HFF-Myc (cell line): Measurements from ENCODE around the gene DHX57.

Experiments used
- DNase-seq: peaks from one replicate; pipeline ENCODE4 v3.0.0-alpha.2; 2011; ENCODE audit warnings: low read depth; ENCODE audit errors: extremely low read depth
- H3K4me3 ChIP-seq: replicated peaks from 2 replicates; pipeline ENCODE4 v1.5.1; 2011; ENCODE audit warnings: low read depth, mild to moderate bottlenecking, control low read depth, low read length
- TF ChIP-seq, protein P1 (sequence below): IDR thresholded peaks from 2 replicates; pipeline ENCODE4 v1.5.1; 2012; ENCODE audit warnings: mild to moderate bottlenecking, low read depth, low read length, control low read depth; ENCODE audit errors: missing control alignments

The DHX57 gene

GRCh38 chr2:38909872-38910271, 34.1 kb upstream of the DHX57 start:
- H3K4me3 ChIP-seq: no peak overlapping the region
- TF ChIP-seq, protein P1, sequence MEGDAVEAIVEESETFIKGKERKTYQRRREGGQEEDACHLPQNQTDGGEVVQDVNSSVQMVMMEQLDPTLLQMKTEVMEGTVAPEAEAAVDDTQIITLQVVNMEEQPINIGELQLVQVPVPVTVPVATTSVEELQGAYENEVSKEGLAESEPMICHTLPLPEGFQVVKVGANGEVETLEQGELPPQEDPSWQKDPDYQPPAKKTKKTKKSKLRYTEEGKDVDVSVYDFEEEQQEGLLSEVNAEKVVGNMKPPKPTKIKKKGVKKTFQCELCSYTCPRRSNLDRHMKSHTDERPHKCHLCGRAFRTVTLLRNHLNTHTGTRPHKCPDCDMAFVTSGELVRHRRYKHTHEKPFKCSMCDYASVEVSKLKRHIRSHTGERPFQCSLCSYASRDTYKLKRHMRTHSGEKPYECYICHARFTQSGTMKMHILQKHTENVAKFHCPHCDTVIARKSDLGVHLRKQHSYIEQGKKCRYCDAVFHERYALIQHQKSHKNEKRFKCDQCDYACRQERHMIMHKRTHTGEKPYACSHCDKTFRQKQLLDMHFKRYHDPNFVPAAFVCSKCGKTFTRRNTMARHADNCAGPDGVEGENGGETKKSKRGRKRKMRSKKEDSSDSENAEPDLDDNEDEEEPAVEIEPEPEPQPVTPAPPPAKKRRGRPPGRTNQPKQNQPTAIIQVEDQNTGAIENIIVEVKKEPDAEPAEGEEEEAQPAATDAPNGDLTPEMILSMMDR: no peak
- DNase-seq: no peak

DNA sequence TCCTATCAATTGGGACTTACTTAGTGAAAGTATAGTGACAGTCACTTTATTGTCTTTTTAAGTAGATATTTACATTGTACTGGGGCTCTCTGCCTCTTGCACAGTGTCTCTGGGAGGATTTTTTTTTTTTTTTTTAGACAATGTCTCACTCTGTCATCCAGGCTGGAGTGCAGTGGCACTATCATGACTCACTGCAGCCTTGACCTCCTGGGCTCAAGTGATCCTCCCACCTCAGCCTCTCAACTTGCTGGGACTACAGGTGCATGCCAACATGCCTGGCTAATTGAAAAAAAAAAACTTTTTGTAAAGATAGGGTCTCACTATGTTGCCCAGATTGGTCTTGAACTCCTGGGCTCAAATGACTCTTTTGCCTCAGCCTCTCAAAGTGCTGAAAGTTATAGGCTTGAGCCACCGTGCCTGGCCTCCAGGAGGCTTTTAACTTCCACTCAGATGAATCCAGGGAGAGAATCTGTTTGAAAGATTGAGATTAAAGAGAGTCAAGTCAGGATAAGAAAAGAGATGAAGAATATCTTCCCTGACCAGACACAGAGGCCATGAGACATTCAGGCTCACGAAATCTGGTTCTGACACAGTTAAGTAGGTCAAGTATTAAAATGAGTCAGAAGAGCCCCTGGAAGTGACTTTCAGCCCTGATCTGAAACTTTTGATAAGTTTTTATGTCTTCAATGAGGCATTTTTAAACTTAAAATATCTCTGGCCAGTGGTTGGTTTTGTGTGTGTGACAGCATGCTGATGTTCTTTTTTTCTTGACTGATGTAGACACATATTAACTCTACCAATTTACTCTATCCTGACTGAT, 32.2 kb upstream of the DHX57 start:
- no peak overlapping the region for H3K4me3 ChIP-seq
- TF ChIP-seq, protein P1: no peak

GRCh38 chr2:38907242-38907641, 31.5 kb upstream of the DHX57 start:
- TF ChIP-seq, protein P1: no peak
- no peak for DNase-seq

More for the DNA sequence above, 32.2 kb upstream of the DHX57 start:
- DNase-seq: no peak

GRCh38 chr2:38905251-38905650, 29.5 kb upstream of the DHX57 start:
- DNase-seq: no peak
- H3K4me3 ChIP-seq: no peak overlapping the region
- TF ChIP-seq, protein P1: no peak

More at GRCh38 chr2:38907242-38907641, 31.5 kb upstream of the DHX57 start:
- H3K4me3 ChIP-seq: no peak overlapping the region

DNA sequence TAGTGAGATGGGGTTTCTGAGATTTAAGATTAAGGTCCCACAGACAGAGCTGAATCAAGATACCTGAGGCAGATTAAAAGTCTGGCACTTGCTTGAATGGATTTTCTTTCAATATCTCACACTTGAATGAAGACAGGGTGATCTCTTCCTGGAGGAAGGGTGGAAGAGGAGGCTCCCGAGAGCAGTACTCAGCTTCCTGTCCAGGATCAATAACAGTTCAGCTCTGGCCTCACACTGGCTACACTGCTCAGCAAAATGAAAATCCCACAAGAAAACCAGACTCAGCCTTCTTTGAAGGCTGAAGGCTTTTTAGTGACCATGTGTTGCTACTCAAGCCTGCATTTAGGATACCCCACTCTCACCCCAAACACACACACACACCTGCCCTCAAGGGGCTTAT, 25.0 kb upstream of the DHX57 start:
- TF ChIP-seq, protein P1: no peak
- no peak for DNase-seq
- H3K4me3 ChIP-seq: no peak overlapping the region

- no peak for DNase-seq
- TF ChIP-seq, protein P1: no peak
These were observed 22.5 kb upstream of the DHX57 start for GRCh38 chr2:38898256-38898655.

DNA sequence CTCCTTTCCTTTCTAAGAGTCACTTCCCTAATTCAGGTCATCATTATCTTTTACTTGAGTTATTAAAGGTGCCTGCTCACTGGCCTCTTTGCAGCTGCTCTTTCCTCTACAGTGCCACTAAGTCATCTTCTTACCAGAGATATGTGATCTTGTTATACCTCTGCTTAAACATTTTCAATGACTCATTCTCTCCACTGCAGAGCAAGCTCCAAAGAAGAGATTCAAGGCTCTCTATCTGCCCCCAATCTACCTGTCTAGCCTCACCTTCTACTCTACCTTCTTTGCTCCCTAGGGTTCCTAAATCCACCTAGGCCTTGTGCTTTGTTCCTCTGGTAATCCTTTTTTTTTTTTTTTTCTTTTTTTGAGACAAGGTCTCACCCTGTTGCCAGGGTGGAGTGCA, 17.1 kb upstream of the DHX57 start:
- H3K4me3 ChIP-seq: no peak overlapping the region
- TF ChIP-seq, protein P1: no peak
- no peak for DNase-seq

More at GRCh38 chr2:38898256-38898655, 22.5 kb upstream of the DHX57 start:
- H3K4me3 ChIP-seq: no peak overlapping the region
